ENCODE measurements around the gene MEX3D.
"Not testable (repeated sequence)": the region's sequence is repeated elsewhere in the genome, so short reads cannot be mapped to it uniquely, and the experiment has no call there.

MEX3D gene

DNA sequence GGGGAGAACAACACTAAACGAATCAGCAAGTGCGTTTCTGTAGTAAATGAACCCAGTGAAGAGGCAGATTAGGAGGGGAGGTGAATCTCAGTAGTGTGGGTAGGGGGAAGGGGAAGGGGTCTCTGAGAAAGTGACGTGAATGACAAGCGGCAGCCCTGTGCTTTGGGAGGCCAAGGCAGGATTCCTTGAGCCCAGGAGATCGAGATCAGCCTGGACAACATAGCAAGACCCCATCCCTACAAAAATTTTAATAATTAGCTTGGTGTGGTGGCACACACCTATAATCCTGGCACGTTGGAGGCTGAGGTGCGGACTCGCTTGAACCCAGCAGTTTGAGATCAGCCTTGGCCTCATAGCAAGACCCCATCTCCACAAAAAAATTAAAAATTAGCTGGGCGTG lies 36.1 kb downstream of the MEX3D start:
- no peak overlapping the region for H3K4me3 ChIP-seq (replicated peaks; ENCODE audit: insufficient read depth, low read length)
- DNase-seq (ENCODE audit: low read depth in 1 of 2, low spot score in 1 of 2): no peak
- no peak overlapping the region for H3K27ac ChIP-seq (replicated peaks)
- no peaks in the 10 kb centered on the region for H3K27me3 ChIP-seq (ENCODE audit: insufficient read depth, poor library complexity, severe bottlenecking)
- TF ChIP-seq, protein P1, sequence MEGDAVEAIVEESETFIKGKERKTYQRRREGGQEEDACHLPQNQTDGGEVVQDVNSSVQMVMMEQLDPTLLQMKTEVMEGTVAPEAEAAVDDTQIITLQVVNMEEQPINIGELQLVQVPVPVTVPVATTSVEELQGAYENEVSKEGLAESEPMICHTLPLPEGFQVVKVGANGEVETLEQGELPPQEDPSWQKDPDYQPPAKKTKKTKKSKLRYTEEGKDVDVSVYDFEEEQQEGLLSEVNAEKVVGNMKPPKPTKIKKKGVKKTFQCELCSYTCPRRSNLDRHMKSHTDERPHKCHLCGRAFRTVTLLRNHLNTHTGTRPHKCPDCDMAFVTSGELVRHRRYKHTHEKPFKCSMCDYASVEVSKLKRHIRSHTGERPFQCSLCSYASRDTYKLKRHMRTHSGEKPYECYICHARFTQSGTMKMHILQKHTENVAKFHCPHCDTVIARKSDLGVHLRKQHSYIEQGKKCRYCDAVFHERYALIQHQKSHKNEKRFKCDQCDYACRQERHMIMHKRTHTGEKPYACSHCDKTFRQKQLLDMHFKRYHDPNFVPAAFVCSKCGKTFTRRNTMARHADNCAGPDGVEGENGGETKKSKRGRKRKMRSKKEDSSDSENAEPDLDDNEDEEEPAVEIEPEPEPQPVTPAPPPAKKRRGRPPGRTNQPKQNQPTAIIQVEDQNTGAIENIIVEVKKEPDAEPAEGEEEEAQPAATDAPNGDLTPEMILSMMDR (IDR thresholded peaks at IDR 0.05; ENCODE audit: insufficient read depth, low read length): no peak
- no peak for TF ChIP-seq POLR2AphosphoS5 (IDR thresholded peaks at IDR 0.05; ENCODE audit: low read depth)
- TF ChIP-seq, protein P2, sequence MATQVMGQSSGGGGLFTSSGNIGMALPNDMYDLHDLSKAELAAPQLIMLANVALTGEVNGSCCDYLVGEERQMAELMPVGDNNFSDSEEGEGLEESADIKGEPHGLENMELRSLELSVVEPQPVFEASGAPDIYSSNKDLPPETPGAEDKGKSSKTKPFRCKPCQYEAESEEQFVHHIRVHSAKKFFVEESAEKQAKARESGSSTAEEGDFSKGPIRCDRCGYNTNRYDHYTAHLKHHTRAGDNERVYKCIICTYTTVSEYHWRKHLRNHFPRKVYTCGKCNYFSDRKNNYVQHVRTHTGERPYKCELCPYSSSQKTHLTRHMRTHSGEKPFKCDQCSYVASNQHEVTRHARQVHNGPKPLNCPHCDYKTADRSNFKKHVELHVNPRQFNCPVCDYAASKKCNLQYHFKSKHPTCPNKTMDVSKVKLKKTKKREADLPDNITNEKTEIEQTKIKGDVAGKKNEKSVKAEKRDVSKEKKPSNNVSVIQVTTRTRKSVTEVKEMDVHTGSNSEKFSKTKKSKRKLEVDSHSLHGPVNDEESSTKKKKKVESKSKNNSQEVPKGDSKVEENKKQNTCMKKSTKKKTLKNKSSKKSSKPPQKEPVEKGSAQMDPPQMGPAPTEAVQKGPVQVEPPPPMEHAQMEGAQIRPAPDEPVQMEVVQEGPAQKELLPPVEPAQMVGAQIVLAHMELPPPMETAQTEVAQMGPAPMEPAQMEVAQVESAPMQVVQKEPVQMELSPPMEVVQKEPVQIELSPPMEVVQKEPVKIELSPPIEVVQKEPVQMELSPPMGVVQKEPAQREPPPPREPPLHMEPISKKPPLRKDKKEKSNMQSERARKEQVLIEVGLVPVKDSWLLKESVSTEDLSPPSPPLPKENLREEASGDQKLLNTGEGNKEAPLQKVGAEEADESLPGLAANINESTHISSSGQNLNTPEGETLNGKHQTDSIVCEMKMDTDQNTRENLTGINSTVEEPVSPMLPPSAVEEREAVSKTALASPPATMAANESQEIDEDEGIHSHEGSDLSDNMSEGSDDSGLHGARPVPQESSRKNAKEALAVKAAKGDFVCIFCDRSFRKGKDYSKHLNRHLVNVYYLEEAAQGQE (IDR thresholded peaks at IDR 0.05; ENCODE audit: insufficient replicate concordance, low read depth): no peak
- no peak for TF ChIP-seq SPI1 (IDR thresholded peaks at IDR 0.05; ENCODE audit: borderline replicate concordance, low read depth)
- no peak for TF ChIP-seq GABPA (IDR thresholded peaks at IDR 0.05; ENCODE audit: low read depth)

DNA sequence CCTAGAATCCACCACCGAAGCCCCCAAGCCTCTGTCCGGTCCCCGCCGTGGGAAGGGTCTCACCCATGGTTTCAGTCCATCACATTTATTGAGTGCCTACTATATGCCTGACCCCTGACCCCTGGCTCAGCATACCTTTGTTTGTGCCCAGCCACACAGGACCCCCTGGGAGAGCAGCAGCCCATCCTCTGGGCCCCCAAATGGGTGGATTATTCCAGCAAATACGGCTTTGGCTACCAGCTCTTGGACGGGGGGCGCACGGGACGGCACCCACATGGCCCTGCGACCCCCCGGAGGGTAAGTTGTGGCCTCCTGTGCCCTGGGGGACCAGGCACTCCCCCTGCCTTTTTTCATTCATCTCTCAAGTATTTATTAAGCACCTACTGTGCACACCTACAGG lies 36.5 kb downstream of the MEX3D start:
- H3K27me3 ChIP-seq (ENCODE audit: insufficient read depth, poor library complexity, severe bottlenecking): no peaks in the 10 kb centered on the region

DNA sequence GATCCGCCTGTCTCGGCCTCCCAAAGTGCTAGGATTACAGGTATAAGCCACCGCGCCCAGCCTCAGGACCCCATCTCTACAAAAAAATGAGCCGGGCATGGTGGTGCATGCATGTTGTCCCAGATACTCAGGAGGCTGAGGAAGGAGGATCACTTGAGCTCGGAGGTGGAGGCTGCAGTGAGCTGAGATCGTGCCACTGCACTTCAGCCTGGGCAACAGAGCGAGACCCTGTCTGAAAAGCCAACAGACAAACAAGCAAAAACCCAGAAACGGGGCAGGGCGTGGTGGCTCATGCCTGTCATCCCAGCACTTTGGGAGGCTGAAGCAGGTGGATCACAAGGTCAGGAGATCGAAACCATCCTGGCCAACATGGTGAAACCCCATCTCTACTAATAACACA lies 37.3 kb downstream of the MEX3D start:
- not testable (repeated sequence) for H3K27ac ChIP-seq (replicated peaks); H3K4me3 ChIP-seq (replicated peaks; ENCODE audit: insufficient read depth, low read length); DNase-seq (ENCODE audit: low read depth in 1 of 2, low spot score in 1 of 2); H3K27me3 ChIP-seq (ENCODE audit: insufficient read depth, poor library complexity, severe bottlenecking)

More for the DNA sequence above, 36.5 kb downstream of the MEX3D start:
- H3K27ac ChIP-seq (replicated peaks): no peak overlapping the region
- TF ChIP-seq, protein P2 (IDR thresholded peaks at IDR 0.05; ENCODE audit: insufficient replicate concordance, low read depth): no peak
- TF ChIP-seq POLR2AphosphoS5 (IDR thresholded peaks at IDR 0.05; ENCODE audit: low read depth) (no peak), SPI1 (IDR thresholded peaks at IDR 0.05; ENCODE audit: borderline replicate concordance, low read depth) (no peak), GABPA (IDR thresholded peaks at IDR 0.05; ENCODE audit: low read depth) (no peak)
- TF ChIP-seq, protein P1 (IDR thresholded peaks at IDR 0.05; ENCODE audit: insufficient read depth, low read length): no peak
- no peak for DNase-seq (ENCODE audit: low read depth in 1 of 2, low spot score in 1 of 2)
- no peak overlapping the region for H3K4me3 ChIP-seq (replicated peaks; ENCODE audit: insufficient read depth, low read length)

DNA sequence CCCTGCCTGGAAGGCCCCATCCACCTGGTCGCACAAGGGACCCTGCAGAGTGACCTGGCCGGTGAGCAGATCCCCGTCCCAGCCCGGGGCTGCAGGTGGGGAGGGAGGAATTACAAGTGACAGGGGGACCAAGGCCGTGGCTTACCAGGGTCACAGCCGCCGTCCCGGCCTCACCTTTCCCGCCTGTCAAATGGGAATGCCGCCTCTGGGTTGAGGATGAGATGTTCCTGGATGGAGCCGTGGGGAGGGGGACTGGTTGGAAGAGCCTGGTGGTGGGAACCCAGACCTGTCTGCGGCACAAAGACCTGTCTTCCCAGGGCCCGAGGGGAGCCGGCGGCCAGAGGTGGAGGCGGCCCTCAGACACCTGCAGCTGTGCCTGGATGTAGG lies 38.7 kb downstream of the MEX3D start:
- Histone ChIP-seq H3K4me3 (replicated peaks; ENCODE audit: insufficient read depth, low read length) (no peak overlapping the region), H3K27me3 (ENCODE audit: insufficient read depth, poor library complexity, severe bottlenecking) (peaks cover 6% of the 10 kb centered on the region), H3K27ac (replicated peaks) (no peak overlapping the region)
- no peak for TF ChIP-seq SPI1 (IDR thresholded peaks at IDR 0.05; ENCODE audit: borderline replicate concordance, low read depth)
- TF ChIP-seq, protein P2 (IDR thresholded peaks at IDR 0.05; ENCODE audit: insufficient replicate concordance, low read depth): no peak
- TF ChIP-seq POLR2AphosphoS5 (IDR thresholded peaks at IDR 0.05; ENCODE audit: low read depth): no peak
- TF ChIP-seq, protein P1 (IDR thresholded peaks at IDR 0.05; ENCODE audit: insufficient read depth, low read length): no peak
- no peak for TF ChIP-seq GABPA (IDR thresholded peaks at IDR 0.05; ENCODE audit: low read depth)
- DNase-seq (ENCODE audit: low read depth in 1 of 2, low spot score in 1 of 2): no peak
